ENCODE data around the gene APOBR.
A peak's percentile ranks its signal among the peaks of the same experiment; 100 is the strongest.
"Not testable (repeated sequence)": the region's sequence is repeated elsewhere in the genome, so short reads cannot be mapped to it uniquely, and the experiment has no call there.

Gene APOBR

GRCh38 chr16:28494121-28494851 lies at the start of gene APOBR:
Gene APOBR (plus strand): TSS chr16:28494643. CDS start chr16:28494682, 39 bp downstream.
- Histone ChIP-seq H3K36me3 (ENCODE audit: control insufficient read depth in 1 of 2, insufficient read depth in 2 of 2, low read length in 2 of 2) (peaks cover 0 to 1% of the 10 kb centered on the region in 2 donors), H3K27ac (ENCODE audit: low read depth, low read length) (peak within 1 kb of the TSS; percentile 73), H3K27me3 (ENCODE audit: control insufficient read depth in 1 of 2, insufficient read depth in 2 of 2, low read length in 2 of 2) (no peaks in the 10 kb centered on the region), H3K4me1 (ENCODE audit: control insufficient read depth in 1 of 2, insufficient read depth in 2 of 2, low read length in 2 of 2) (peaks cover 0 to 19% of the 10 kb centered on the region in 2 donors), H3K4me3 (ENCODE audit: low read depth in 1 of 2, low read length in 2 of 2) (peak within 1 kb of the TSS; percentile 48 to 60), H3K9me3 (ENCODE audit: control insufficient read depth in 1 of 2, low read length in 2 of 2) (no peaks in the 10 kb centered on the region), H3K9ac (ENCODE audit: low read depth in 1 of 2, low read length in 2 of 2) (peak within 1 kb of the TSS; percentile 53 to 54)

- not testable (repeated sequence) for H3K27me3 ChIP-seq (ENCODE audit: control insufficient read depth in 1 of 2, insufficient read depth in 2 of 2, low read length in 2 of 2); H3K36me3 ChIP-seq (ENCODE audit: control insufficient read depth in 1 of 2, insufficient read depth in 2 of 2, low read length in 2 of 2); H3K9ac ChIP-seq (ENCODE audit: low read depth in 1 of 2, low read length in 2 of 2); H3K4me3 ChIP-seq (ENCODE audit: low read depth in 1 of 2, low read length in 2 of 2); H3K27ac ChIP-seq (ENCODE audit: low read depth, low read length); H3K4me1 ChIP-seq (ENCODE audit: control insufficient read depth in 1 of 2, insufficient read depth in 2 of 2, low read length in 2 of 2); H3K9me3 ChIP-seq (ENCODE audit: control insufficient read depth in 1 of 2, low read length in 2 of 2)
Measured at GRCh38 chr16:28446388-28446787, 48.1 kb upstream of the APOBR start.

- H3K36me3 ChIP-seq (ENCODE audit: control insufficient read depth in 1 of 2, insufficient read depth in 2 of 2, low read length in 2 of 2); H3K9ac ChIP-seq (ENCODE audit: low read depth in 1 of 2, low read length in 2 of 2); H3K27ac ChIP-seq (ENCODE audit: low read depth, low read length); H3K27me3 ChIP-seq (ENCODE audit: control insufficient read depth in 1 of 2, insufficient read depth in 2 of 2, low read length in 2 of 2); H3K4me3 ChIP-seq (ENCODE audit: low read depth in 1 of 2, low read length in 2 of 2); H3K9me3 ChIP-seq (ENCODE audit: control insufficient read depth in 1 of 2, low read length in 2 of 2); H3K4me1 ChIP-seq (ENCODE audit: control insufficient read depth in 1 of 2, insufficient read depth in 2 of 2, low read length in 2 of 2): not testable (repeated sequence)
Measured at GRCh38 chr16:28447081-28447480, 47.4 kb upstream of the APOBR start.

GRCh38 chr16:28473714-28474265 lies 20.7 kb upstream of the APOBR start:
- H3K4me3 ChIP-seq (ENCODE audit: low read depth in 1 of 2, low read length in 2 of 2), result no peak overlapping the region
- no peaks in the 10 kb centered on the region for H3K4me1 ChIP-seq (ENCODE audit: control insufficient read depth in 1 of 2, insufficient read depth in 2 of 2, low read length in 2 of 2)
- no peak overlapping the region for H3K9ac ChIP-seq (ENCODE audit: low read depth in 1 of 2, low read length in 2 of 2)
- no peaks in the 10 kb centered on the region for H3K27me3 ChIP-seq (ENCODE audit: control insufficient read depth in 1 of 2, insufficient read depth in 2 of 2, low read length in 2 of 2)
- H3K9me3 ChIP-seq (ENCODE audit: control insufficient read depth in 1 of 2, low read length in 2 of 2), result no peaks in the 10 kb centered on the region
- no peak overlapping the region for H3K27ac ChIP-seq (ENCODE audit: low read depth, low read length)
- peaks cover 4 to 19% of the 10 kb centered on the region in 2 donors for H3K36me3 ChIP-seq (ENCODE audit: control insufficient read depth in 1 of 2, insufficient read depth in 2 of 2, low read length in 2 of 2)

GRCh38 chr16:28475221-28475620 lies 19.2 kb upstream of the APOBR start:
- Histone ChIP-seq H3K27me3 (ENCODE audit: control insufficient read depth in 1 of 2, insufficient read depth in 2 of 2, low read length in 2 of 2) (no peaks in the 10 kb centered on the region), H3K36me3 (ENCODE audit: control insufficient read depth in 1 of 2, insufficient read depth in 2 of 2, low read length in 2 of 2) (peaks cover 4 to 23% of the 10 kb centered on the region in 2 donors), H3K9me3 (ENCODE audit: control insufficient read depth in 1 of 2, low read length in 2 of 2) (no peaks in the 10 kb centered on the region), H3K4me1 (ENCODE audit: control insufficient read depth in 1 of 2, insufficient read depth in 2 of 2, low read length in 2 of 2) (no peaks in the 10 kb centered on the region), H3K9ac (ENCODE audit: low read depth in 1 of 2, low read length in 2 of 2) (no peak overlapping the region), H3K4me3 (ENCODE audit: low read depth in 1 of 2, low read length in 2 of 2) (no peak overlapping the region), H3K27ac (ENCODE audit: low read depth, low read length) (no peak overlapping the region)

- Histone ChIP-seq H3K4me1 (ENCODE audit: control insufficient read depth in 1 of 2, insufficient read depth in 2 of 2, low read length in 2 of 2) (no peaks in the 10 kb centered on the region), H3K4me3 (ENCODE audit: low read depth in 1 of 2, low read length in 2 of 2) (no peak overlapping the region), H3K9ac (ENCODE audit: low read depth in 1 of 2, low read length in 2 of 2) (no peak overlapping the region), H3K27me3 (ENCODE audit: control insufficient read depth in 1 of 2, insufficient read depth in 2 of 2, low read length in 2 of 2) (no peaks in the 10 kb centered on the region), H3K9me3 (ENCODE audit: control insufficient read depth in 1 of 2, low read length in 2 of 2) (no peaks in the 10 kb centered on the region), H3K36me3 (ENCODE audit: control insufficient read depth in 1 of 2, insufficient read depth in 2 of 2, low read length in 2 of 2) (peaks cover 7 to 29% of the 10 kb centered on the region in 2 donors), H3K27ac (ENCODE audit: low read depth, low read length) (no peak overlapping the region)
Measured at GRCh38 chr16:28477311-28477920, 17.0 kb upstream of the APOBR start.

- no peaks in the 10 kb centered on the region for H3K9me3 ChIP-seq (ENCODE audit: control insufficient read depth in 1 of 2, low read length in 2 of 2)
- no peaks in the 10 kb centered on the region for H3K27me3 ChIP-seq (ENCODE audit: control insufficient read depth in 1 of 2, insufficient read depth in 2 of 2, low read length in 2 of 2)
- peaks cover 8 to 36% of the 10 kb centered on the region in 2 donors for H3K36me3 ChIP-seq (ENCODE audit: control insufficient read depth in 1 of 2, insufficient read depth in 2 of 2, low read length in 2 of 2)
- H3K4me3 ChIP-seq (ENCODE audit: low read depth in 1 of 2, low read length in 2 of 2), result no peak overlapping the region
- H3K27ac ChIP-seq (ENCODE audit: low read depth, low read length), result no peak overlapping the region
- H3K9ac ChIP-seq (ENCODE audit: low read depth in 1 of 2, low read length in 2 of 2), result no peak overlapping the region
- no peaks in the 10 kb centered on the region for H3K4me1 ChIP-seq (ENCODE audit: control insufficient read depth in 1 of 2, insufficient read depth in 2 of 2, low read length in 2 of 2)
Measured at GRCh38 chr16:28478506-28479180, 15.8 kb upstream of the APOBR start.

- Histone ChIP-seq H3K9me3 (ENCODE audit: control insufficient read depth in 1 of 2, low read length in 2 of 2) (no peaks in the 10 kb centered on the region), H3K36me3 (ENCODE audit: control insufficient read depth in 1 of 2, insufficient read depth in 2 of 2, low read length in 2 of 2) (peaks cover 13 to 45% of the 10 kb centered on the region in 2 donors), H3K9ac (ENCODE audit: low read depth in 1 of 2, low read length in 2 of 2) (no peak overlapping the region), H3K27me3 (ENCODE audit: control insufficient read depth in 1 of 2, insufficient read depth in 2 of 2, low read length in 2 of 2) (no peaks in the 10 kb centered on the region), H3K27ac (ENCODE audit: low read depth, low read length) (no peak overlapping the region), H3K4me1 (ENCODE audit: control insufficient read depth in 1 of 2, insufficient read depth in 2 of 2, low read length in 2 of 2) (no peaks in the 10 kb centered on the region), H3K4me3 (ENCODE audit: low read depth in 1 of 2, low read length in 2 of 2) (no peak overlapping the region)
Measured at GRCh38 chr16:28482026-28482425, 12.4 kb upstream of the APOBR start.

GRCh38 chr16:28483361-28483760 lies 11.1 kb upstream of the APOBR start:
- H3K9me3 ChIP-seq (ENCODE audit: control insufficient read depth in 1 of 2, low read length in 2 of 2); H3K9ac ChIP-seq (ENCODE audit: low read depth in 1 of 2, low read length in 2 of 2): not testable (repeated sequence)
- peaks cover 9 to 43% of the 10 kb centered on the region in 2 donors for H3K36me3 ChIP-seq (ENCODE audit: control insufficient read depth in 1 of 2, insufficient read depth in 2 of 2, low read length in 2 of 2)

GRCh38 chr16:28486266-28486665 lies 8.2 kb upstream of the APOBR start:
- H3K27me3 ChIP-seq (ENCODE audit: control insufficient read depth in 1 of 2, insufficient read depth in 2 of 2, low read length in 2 of 2), result no peaks in the 10 kb centered on the region
- peaks cover 9 to 44% of the 10 kb centered on the region in 2 donors for H3K36me3 ChIP-seq (ENCODE audit: control insufficient read depth in 1 of 2, insufficient read depth in 2 of 2, low read length in 2 of 2)
- H3K9ac ChIP-seq (ENCODE audit: low read depth in 1 of 2, low read length in 2 of 2), result no peak overlapping the region
- H3K27ac ChIP-seq (ENCODE audit: low read depth, low read length), result no peak overlapping the region
- H3K9me3 ChIP-seq (ENCODE audit: control insufficient read depth in 1 of 2, low read length in 2 of 2), result no peaks in the 10 kb centered on the region
- no peak overlapping the region for H3K4me3 ChIP-seq (ENCODE audit: low read depth in 1 of 2, low read length in 2 of 2)
- peaks cover 0 to 2% of the 10 kb centered on the region in 2 donors for H3K4me1 ChIP-seq (ENCODE audit: control insufficient read depth in 1 of 2, insufficient read depth in 2 of 2, low read length in 2 of 2)

More at GRCh38 chr16:28483361-28483760, 11.1 kb upstream of the APOBR start:
- H3K27me3 ChIP-seq (ENCODE audit: control insufficient read depth in 1 of 2, insufficient read depth in 2 of 2, low read length in 2 of 2); H3K4me3 ChIP-seq (ENCODE audit: low read depth in 1 of 2, low read length in 2 of 2); H3K4me1 ChIP-seq (ENCODE audit: control insufficient read depth in 1 of 2, insufficient read depth in 2 of 2, low read length in 2 of 2); H3K27ac ChIP-seq (ENCODE audit: low read depth, low read length): not testable (repeated sequence)

All from duodenal mucosa (tissue), 2 donors.